H1 (cell line): ENCODE measurements around the gene EPHA10. TPM values are rescaled to one million over a fixed set of nuclear protein-coding genes. Genes with fewer than 3 reads are reported as not detected.
A peak's percentile ranks its signal among the peaks of the same experiment; 100 is the strongest.

ENCODE experiments used
- CTCF ChIA-PET: fragments of 300-600 bp; sonication (Branson Sonifier 250); formaldehyde crosslinking; loops from one replicate; lab custom pipeline; 2021; ENCODE audit not compliant: partially characterized antibody; lab: Charles Lee
- POLR2A ChIA-PET: fragments of 300-600 bp; sonication (Branson Sonifier 250); formaldehyde crosslinking; loops from one replicate; lab custom pipeline; 2021; ENCODE audit warnings: inconsistent platforms; ENCODE audit not compliant: partially characterized antibody; lab: Charles Lee
- DNase-seq, 2 experiments: peaks; one replicate each; pipeline versions ENCODE4 v3.0.0 to v3.0.0-alpha.2; 2010 to 2022; ENCODE audit warnings: low spot score in 2 of 2, low read depth in 1 of 2, mixed read lengths in 1 of 2
- FAIRE-seq: peaks from 2 replicates; lab custom pipeline; 2011; peaks lifted over from hg19 to GRCh38; lab: Jason Lieb, UNC
- H2AFZ ChIP-seq: 2 replicates; pipeline ENCODE4 v1.8.1; 2012; ENCODE audit warnings: low read length, inconsistent platforms
- H2AK5ac ChIP-seq: 2 replicates; pipeline ENCODE4 v1.6.1; 2013; ENCODE audit warnings: low read depth, low read length
- H2BK120ac ChIP-seq: replicated peaks from 2 replicates; pipeline ENCODE3; 2013; ENCODE audit warnings: low read depth, low read length, inconsistent platforms
- H2BK12ac ChIP-seq: 2 replicates; pipeline ENCODE4 v1.6.1; 2013; ENCODE audit warnings: low read depth, low read length
- H2BK15ac ChIP-seq: 2 replicates; pipeline ENCODE4 v1.6.1; 2013; ENCODE audit warnings: low read length
- H2BK20ac ChIP-seq: 2 replicates; pipeline ENCODE4 v1.6.1; 2013; ENCODE audit warnings: low read length
- H2BK5ac ChIP-seq: 2 replicates; pipeline ENCODE4 v1.6.1; 2013; ENCODE audit warnings: low read depth, low read length
- H3K14ac ChIP-seq: 2 replicates; pipeline ENCODE4 v1.6.1; 2013; ENCODE audit warnings: inconsistent platforms; ENCODE audit not compliant: insufficient read length
- H3K18ac ChIP-seq: 2 replicates; pipeline ENCODE4 v1.6.1; 2013; ENCODE audit warnings: low read length; ENCODE audit errors: extremely low read depth
- H3K23ac ChIP-seq: 2 replicates; pipeline ENCODE4 v1.6.1; 2013; ENCODE audit warnings: inconsistent platforms; ENCODE audit not compliant: insufficient read length
- H3K23me2 ChIP-seq: 2 replicates; pipeline ENCODE4 v1.6.1; 2013; ENCODE audit warnings: low read depth, low read length
- H3K27ac ChIP-seq: 2 replicates; pipeline ENCODE4 v1.6.1; 2011; ENCODE audit warnings: low read depth, low read length, inconsistent platforms
- H3K27me3 ChIP-seq, 4 experiments: replicated peaks in 1 of 4; 1 replicate in 1 of 4; 2 replicates in 3 of 4; pipeline versions ENCODE4 v1.6.1 to v1.8.1; 2011 to 2013; ENCODE audit warnings: low read length in 3 of 4, mild to moderate bottlenecking in 3 of 4, inconsistent platforms in 2 of 4, mixed read lengths in 2 of 4, moderate library complexity in 1 of 4; ENCODE audit not compliant: control insufficient read depth in 3 of 4, insufficient read depth in 3 of 4; ENCODE audit errors: extremely low read depth in 1 of 4
- H3K36me3 ChIP-seq, 4 experiments: 2 replicates each; pipeline versions ENCODE4 v1.6.1 to v1.8.1; 2011 to 2013; ENCODE audit warnings: mild to moderate bottlenecking in 4 of 4, low read length in 3 of 4, moderate library complexity in 2 of 4, control low read depth in 1 of 4, inconsistent platforms in 1 of 4; ENCODE audit not compliant: insufficient read depth in 4 of 4, control insufficient read depth in 2 of 4
- H3K4ac ChIP-seq: replicated peaks from 2 replicates; pipeline ENCODE3; 2013; ENCODE audit warnings: low read length, low read depth, mixed read lengths, inconsistent platforms; ENCODE audit not compliant: insufficient read length
- H3K4me1 ChIP-seq, 4 experiments: replicated peaks in 1 of 4; 1 replicate in 1 of 4; 2 replicates in 3 of 4; pipeline versions ENCODE4 v1.6.1 to v1.8.1; 2011 to 2013; ENCODE audit warnings: low read length in 3 of 4, inconsistent platforms in 2 of 4, mixed read lengths in 1 of 4; ENCODE audit not compliant: insufficient read depth in 4 of 4, control insufficient read depth in 3 of 4
- H3K4me2 ChIP-seq, 2 experiments: 2 replicates each; pipeline versions ENCODE4 v1.6.1 to v1.8.1; 2011 to 2013; ENCODE audit warnings: low read depth in 2 of 2, low read length in 2 of 2, control low read depth in 1 of 2, inconsistent platforms in 1 of 2, mild to moderate bottlenecking in 1 of 2; ENCODE audit not compliant: insufficient read depth in 1 of 2
- H3K4me3 ChIP-seq, 4 experiments: fragments of 200-600, 300-600 bp in 1 of 4; sonication (generic), shearing (Covaris generic), sonication (Bioruptor Twin) in 1 of 4; 2 replicates each; pipeline versions ENCODE4 v1.5.1 to v1.8.1; 2011 to 2016; ENCODE audit warnings: low read length in 4 of 4, low read depth in 3 of 4, control low read depth in 2 of 4, inconsistent platforms in 2 of 4, mild to moderate bottlenecking in 2 of 4, mixed read lengths in 1 of 4, moderate library complexity in 1 of 4; ENCODE audit not compliant: insufficient read depth in 2 of 4; ENCODE audit errors: extremely low read depth in 1 of 4
- H3K56ac ChIP-seq: replicated peaks from 2 replicates; pipeline ENCODE3; 2013; ENCODE audit warnings: low read depth, mild to moderate bottlenecking, mixed read lengths, low read length, inconsistent platforms; ENCODE audit not compliant: insufficient read length
- H3K79me1 ChIP-seq: 2 replicates; pipeline ENCODE4 v1.6.1; 2013; ENCODE audit warnings: low read depth, low read length, control low read depth
- H3K79me2 ChIP-seq, 2 experiments: 2 replicates each; pipeline versions ENCODE4 v1.6.1 to v1.8.1; 2012 to 2013; ENCODE audit warnings: low read length in 2 of 2, mild to moderate bottlenecking in 2 of 2, inconsistent platforms in 1 of 2; ENCODE audit not compliant: insufficient read depth in 2 of 2, control insufficient read depth in 1 of 2
- H3K9ac ChIP-seq, 4 experiments: replicated peaks in 1 of 4; 1 replicate in 1 of 4; 2 replicates in 3 of 4; pipeline versions ENCODE4 v1.6.1 to v1.8.1; 2011 to 2013; ENCODE audit warnings: low read depth in 3 of 4, low read length in 3 of 4, control low read depth in 2 of 4, mild to moderate bottlenecking in 2 of 4, moderate library complexity in 2 of 4, inconsistent platforms in 1 of 4; ENCODE audit errors: extremely low read depth in 1 of 4
- H3K9me3 ChIP-seq, 2 experiments: 2 replicates each; pipeline versions ENCODE4 v1.6.1 to v1.8.1; 2012 to 2013; ENCODE audit warnings: mild to moderate bottlenecking in 2 of 2, moderate library complexity in 2 of 2, control low read depth in 1 of 2, inconsistent platforms in 1 of 2, low read depth in 1 of 2, low read length in 1 of 2, mixed read lengths in 1 of 2; ENCODE audit not compliant: insufficient read depth in 2 of 2
- H4K20me1 ChIP-seq, 2 experiments: replicated peaks in 1 of 2; 2 replicates each; pipeline versions ENCODE3 to v1.8.1; 2011 to 2013; ENCODE audit warnings: inconsistent platforms in 2 of 2, low read length in 2 of 2, mild to moderate bottlenecking in 1 of 2; ENCODE audit not compliant: insufficient read depth in 2 of 2, control insufficient read depth in 1 of 2
- H4K5ac ChIP-seq: 2 replicates; pipeline ENCODE4 v1.6.1; 2013; ENCODE audit warnings: low read length, low read depth, mixed read lengths, inconsistent platforms; ENCODE audit not compliant: insufficient read length
- H4K8ac ChIP-seq: 2 replicates; pipeline ENCODE4 v1.8.0; 2013; ENCODE audit warnings: mild to moderate bottlenecking, moderate library complexity, low read length, inconsistent platforms; ENCODE audit not compliant: insufficient read depth; ENCODE audit errors: extremely low read depth
- H4K91ac ChIP-seq: replicated peaks from 2 replicates; pipeline ENCODE3; 2013; ENCODE audit warnings: low read length, mixed read lengths, inconsistent platforms; ENCODE audit not compliant: insufficient read length
- JUND ChIP-seq: IDR thresholded peaks from 2 replicates; pipeline ENCODE4 v1.6.1; 2011; ENCODE audit warnings: mild to moderate bottlenecking, improper control_type of control experiment, low read length
- MAFK ChIP-seq: IDR thresholded peaks from 2 replicates; pipeline ENCODE4 v1.6.1; 2012; ENCODE audit warnings: low read depth, mild to moderate bottlenecking, improper control_type of control experiment, low read length
- WGBS, 2 experiments: shearing (Covaris generic) in 1 of 2; methylation state at CpG; one replicate each; pipeline versions ENCODE4 v1.1.6 to v1.1.7; 2013 to 2015; ENCODE audit warnings: low lambda C conversion rate in 2 of 2, mixed read lengths in 2 of 2, inconsistent platforms in 1 of 2, low coverage in 1 of 2, missing lambda C conversion rate in 1 of 2; ENCODE audit not compliant: insufficient replicate concordance in 2 of 2, insufficient coverage in 1 of 2, insufficient read length in 1 of 2; ENCODE audit errors: extremely low coverage in 1 of 2, missing lambda C conversion rate in 1 of 2; 5-methylcytosine and 5-hydroxymethylcytosine counted together
- polyA plus RNA-seq, 7 experiments: library from polyadenylated mRNA; depleted of rRNA in 3 of 7; stranded (reverse) in 5 of 7; unstranded in 2 of 7; fragments of >200 nt in 5 of 7; fragments of 200-250 nt in 2 of 7; gene quantifications; 1 replicate in 5 of 7; 2 replicates in 1 of 7; 4 replicates in 1 of 7; pipeline versions ENCODE4 v1.2.1 to v1.2.3, GENCODE V29; 2011 to 2013; ENCODE audit warnings: missing spikeins in 2 of 7, mixed read lengths in 2 of 7
- total RNA-seq: library from RNA; stranded (reverse); fragmentation: NEBNext Ultra II Directional; extraction: Animal tissue kit (Norgen Biotek cat#: 25700); gene quantifications from 2 replicates; pipeline ENCODE4 v1.2.1, GENCODE V29; 2021

EPHA10 gene
- total and polyA plus RNA-seq, 2 of the 8 experiments (the other 6 are each of a cell fraction or from before 2014, with no cell fraction given), result 0.54 to 1.0 TPM

DNA sequence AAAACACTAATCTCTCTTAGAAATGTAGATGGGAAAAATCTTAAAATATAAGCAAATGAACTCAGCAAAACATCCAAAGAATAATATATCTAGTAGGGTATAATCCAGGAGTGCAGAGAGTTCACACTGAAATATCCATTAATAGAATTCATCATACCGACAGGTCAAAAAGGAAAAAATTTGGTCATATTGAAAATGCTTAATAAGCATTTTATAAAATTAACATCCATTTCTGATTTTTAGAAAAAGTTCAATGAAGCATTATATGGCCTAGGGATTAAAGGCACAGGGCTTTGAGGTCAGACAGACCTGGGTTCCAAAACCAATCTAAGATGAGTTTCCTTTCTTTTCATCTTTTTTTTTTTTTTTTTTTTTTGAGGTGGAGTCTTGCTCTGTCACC lies 16.4 kb downstream of the EPHA10 start:
- Histone ChIP-seq H3K18ac (no peak overlapping the region), H3K23ac (no peak overlapping the region), H3K79me2 (no peaks in the 10 kb centered on the region), H3K9me3 (peaks cover 3 to 6% of the 10 kb centered on the region in 2 experiments; a peak in 1 of 4 replicates), H2AK5ac (no peak overlapping the region), H4K5ac (no peak overlapping the region), H3K27ac (no peak overlapping the region), H3K27me3 (peaks cover 17 to 30% (median 25%) of the 10 kb centered on the region in 4 experiments), H3K14ac (no peak overlapping the region), H2BK12ac (no peak overlapping the region), H2BK15ac (no peak overlapping the region), H2BK20ac (no peak overlapping the region), H4K91ac (no peak overlapping the region), H4K20me1 (no peaks in the 10 kb centered on the region), H2BK5ac (no peak overlapping the region), H3K56ac (no peak overlapping the region), H2BK120ac (no peak overlapping the region), H2AFZ (no peak overlapping the region), H3K9ac (no peak overlapping the region), H3K4ac (no peak overlapping the region), H3K23me2 (peaks cover 2% of the 10 kb centered on the region; the same call in 1 of the 2 replicates), H3K36me3 (peaks cover 0 to 3% (median 0%) of the 10 kb centered on the region in 4 experiments; a peak in 1 of 8 replicates), H4K8ac (no peak overlapping the region), H3K4me2 (no peak overlapping the region), H3K4me3 (no peak overlapping the region), H3K4me1 (peaks cover 0 to 5% (median 0%) of the 10 kb centered on the region in 4 experiments; a peak in 2 of 7 replicates), H3K79me1 (no peaks in the 10 kb centered on the region)
- POLR2A ChIA-PET, result no interaction called here
- whole genome bisulfite sequencing, 2 experiments, result 88% methylated on average over 1 of the region's 1 CpG; no CpG with 5 or more reads in 1 of the 2 experiments
- TF ChIP-seq JUND (no peak), MAFK (peak; percentile 67; the same call in 1 of the 2 replicates)
- CTCF ChIA-PET, result interaction anchor here (0.6 kb wide), 1 partner anchor 127 kb away, joined by 3 read pairs; no protein-coding TSS in a partner anchor
- DNase-seq, result no peak
- no peak for FAIRE-seq
